DND-41 (cell line): ENCODE data around the gene PSMB10.
"Not testable (repeated sequence)": the region's sequence is repeated elsewhere in the genome, so short reads cannot be mapped to it uniquely, and the experiment has no call there.

Source experiments
- ATAC-seq: fragments of 200-7000 bp; cut with Tn5 transposase; 3 replicates; pipeline ENCODE4 v1.9.1; 2021; ENCODE audit warnings: low read depth; ENCODE audit not compliant: insufficient read depth
- DNase-seq: peaks from one replicate; pipeline ENCODE4 v3.0.0-alpha.2; 2020
- H2AFZ ChIP-seq: 2 replicates; pipeline ENCODE4 v1.6.0; 2012; ENCODE audit warnings: low read depth, low read length
- H3K27ac ChIP-seq: 2 replicates; pipeline ENCODE4 v1.5.1; 2012; ENCODE audit warnings: low read length, inconsistent platforms
- H3K27me3 ChIP-seq: fragments of 200-600 bp; sonication (generic); 2 replicates; pipeline ENCODE4 v1.6.0; 2012; ENCODE audit warnings: low read length, mild to moderate bottlenecking, inconsistent platforms; ENCODE audit not compliant: insufficient read depth, poor library complexity
- H3K36me3 ChIP-seq: 2 replicates; pipeline ENCODE4 v1.5.1; 2012; ENCODE audit warnings: low read length, inconsistent platforms; ENCODE audit not compliant: insufficient read depth
- H3K4me1 ChIP-seq: 2 replicates; pipeline ENCODE4 v1.5.1; 2012; ENCODE audit warnings: mild to moderate bottlenecking, low read length; ENCODE audit not compliant: insufficient read depth
- H3K4me2 ChIP-seq: 2 replicates; pipeline ENCODE4 v1.6.0; 2012; ENCODE audit warnings: mild to moderate bottlenecking, moderate library complexity, low read length, inconsistent platforms; ENCODE audit not compliant: insufficient read depth
- H3K4me3 ChIP-seq, 2 experiments: fragments of 200-600 bp in 1 of 2; shearing (Covaris generic) in 1 of 2; 2 replicates each; pipeline ENCODE4 v1.5.1; 2012 to 2016; ENCODE audit warnings: inconsistent platforms in 2 of 2, low read length in 2 of 2, mild to moderate bottlenecking in 2 of 2, low read depth in 1 of 2, moderate library complexity in 1 of 2
- H3K79me2 ChIP-seq: 2 replicates; pipeline ENCODE4 v1.6.0; 2012; ENCODE audit warnings: low read length, inconsistent platforms; ENCODE audit not compliant: insufficient read depth
- H3K9ac ChIP-seq: 2 replicates; pipeline ENCODE4 v1.6.0; 2012; ENCODE audit warnings: low read depth, mild to moderate bottlenecking, inconsistent platforms, low read length, moderate library complexity
- H3K9me3 ChIP-seq: 2 replicates; pipeline ENCODE4 v1.5.1; 2012; ENCODE audit warnings: low read length, moderate library complexity, mild to moderate bottlenecking, inconsistent platforms; ENCODE audit not compliant: insufficient read depth, severe bottlenecking
- H4K20me1 ChIP-seq: 2 replicates; pipeline ENCODE4 v1.6.0; 2012; ENCODE audit warnings: low read length; ENCODE audit not compliant: insufficient read depth
- EZH2 ChIP-seq: IDR thresholded peaks from 3 replicates; pipeline ENCODE4 v1.6.1; 2012; ENCODE audit warnings: borderline replicate concordance, low read depth, mild to moderate bottlenecking, moderate library complexity, low read length, inconsistent platforms; ENCODE audit not compliant: severe bottlenecking
- TF ChIP-seq, protein P1 (sequence below): IDR thresholded peaks from 2 replicates; pipeline ENCODE4 v1.5.1; 2012; ENCODE audit warnings: borderline replicate concordance, low read length, moderate library complexity, mild to moderate bottlenecking; ENCODE audit not compliant: poor library complexity, severe bottlenecking; ENCODE audit errors: extremely low read depth

PSMB10 gene

DNA sequence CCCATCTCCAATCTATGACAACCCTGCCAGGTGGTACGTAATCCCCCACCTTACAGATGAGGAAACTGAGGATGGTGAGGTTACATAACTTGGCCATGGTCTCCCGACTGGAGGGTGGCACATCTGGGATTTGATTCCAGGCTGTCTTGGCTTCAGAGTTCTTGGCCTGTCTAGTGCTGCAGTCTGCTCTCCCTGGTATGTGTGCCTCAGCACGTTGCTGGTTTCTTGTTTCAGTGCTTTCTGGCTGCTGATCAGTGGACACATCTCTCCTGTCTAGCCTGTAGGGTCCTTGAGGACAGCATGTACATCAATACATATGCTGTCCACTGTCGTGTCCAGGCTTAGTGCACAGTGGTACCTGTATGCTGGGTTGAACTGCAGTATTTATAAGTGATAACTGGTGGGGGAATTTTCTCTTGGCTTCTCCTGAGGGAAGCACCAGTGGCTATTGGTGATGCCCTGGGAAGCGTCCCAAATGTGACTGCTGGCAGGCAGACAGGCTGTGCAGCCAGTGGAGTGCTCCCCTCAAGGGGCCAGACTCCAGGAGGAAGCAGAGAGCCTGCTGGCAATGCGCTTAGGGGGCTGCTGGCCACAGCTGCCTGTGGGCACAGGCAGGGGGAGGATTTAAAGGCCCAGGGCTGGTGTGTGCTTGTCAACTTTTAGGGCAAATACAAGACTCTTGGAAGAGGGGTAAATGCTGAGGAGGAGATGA lies 19.4 kb downstream of the PSMB10 start:
- Histone ChIP-seq H3K79me2 (peaks cover 33% of the 10 kb centered on the region), H3K9me3 (no peaks in the 10 kb centered on the region), H2AFZ (no peak overlapping the region), H4K20me1 (peaks cover 38% of the 10 kb centered on the region), H3K27me3 (no peaks in the 10 kb centered on the region), H3K9ac (no peak overlapping the region), H3K4me2 (no peak overlapping the region), H3K27ac (no peak overlapping the region; the same call in 1 of the 2 replicates), H3K4me3 (no peak overlapping the region), H3K4me1 (no peaks in the 10 kb centered on the region), H3K36me3 (peaks cover 49% of the 10 kb centered on the region)
- TF ChIP-seq EZH2, result no peak
- TF ChIP-seq, protein P1, sequence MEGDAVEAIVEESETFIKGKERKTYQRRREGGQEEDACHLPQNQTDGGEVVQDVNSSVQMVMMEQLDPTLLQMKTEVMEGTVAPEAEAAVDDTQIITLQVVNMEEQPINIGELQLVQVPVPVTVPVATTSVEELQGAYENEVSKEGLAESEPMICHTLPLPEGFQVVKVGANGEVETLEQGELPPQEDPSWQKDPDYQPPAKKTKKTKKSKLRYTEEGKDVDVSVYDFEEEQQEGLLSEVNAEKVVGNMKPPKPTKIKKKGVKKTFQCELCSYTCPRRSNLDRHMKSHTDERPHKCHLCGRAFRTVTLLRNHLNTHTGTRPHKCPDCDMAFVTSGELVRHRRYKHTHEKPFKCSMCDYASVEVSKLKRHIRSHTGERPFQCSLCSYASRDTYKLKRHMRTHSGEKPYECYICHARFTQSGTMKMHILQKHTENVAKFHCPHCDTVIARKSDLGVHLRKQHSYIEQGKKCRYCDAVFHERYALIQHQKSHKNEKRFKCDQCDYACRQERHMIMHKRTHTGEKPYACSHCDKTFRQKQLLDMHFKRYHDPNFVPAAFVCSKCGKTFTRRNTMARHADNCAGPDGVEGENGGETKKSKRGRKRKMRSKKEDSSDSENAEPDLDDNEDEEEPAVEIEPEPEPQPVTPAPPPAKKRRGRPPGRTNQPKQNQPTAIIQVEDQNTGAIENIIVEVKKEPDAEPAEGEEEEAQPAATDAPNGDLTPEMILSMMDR, result no peak
- DNase-seq (no peak), ATAC-seq (no peak)

- H3K27me3 ChIP-seq, result no peaks in the 10 kb centered on the region
- DNase-seq, result no peak
These were observed 20.6 kb downstream of the PSMB10 start for GRCh38 chr16:67915831-67916723.

DNA sequence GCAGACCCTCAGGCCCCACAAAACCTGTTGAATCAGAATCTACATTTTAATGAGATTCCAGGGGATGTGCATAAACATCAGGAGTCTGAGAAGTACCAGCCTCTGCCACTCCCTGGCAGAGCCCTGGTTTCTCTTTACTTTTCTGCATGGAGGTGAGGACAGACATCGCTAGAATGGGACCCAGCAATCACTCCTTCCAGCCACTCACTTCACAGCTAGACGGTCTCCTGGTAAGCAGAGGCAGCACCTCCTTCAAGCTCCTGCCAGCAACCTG lies 21.2 kb downstream of the PSMB10 start:
- peaks cover 56% of the 10 kb centered on the region for H3K36me3 ChIP-seq
- not testable (repeated sequence) for H3K27me3 ChIP-seq, H3K9me3 ChIP-seq, DNase-seq, H3K9ac ChIP-seq, H3K4me2 ChIP-seq, H3K4me3 ChIP-seq, H2AFZ ChIP-seq, H3K4me1 ChIP-seq, ATAC-seq, H3K27ac ChIP-seq
- H4K20me1 ChIP-seq, result peaks cover 35% of the 10 kb centered on the region
- H3K79me2 ChIP-seq, result peaks cover 33% of the 10 kb centered on the region

More at GRCh38 chr16:67915831-67916723, 20.6 kb downstream of the PSMB10 start:
- H3K79me2 ChIP-seq, result peaks cover 33% of the 10 kb centered on the region
- no peak for TF ChIP-seq EZH2
- TF ChIP-seq, protein P1, result no peak
- H2AFZ ChIP-seq, result no peak overlapping the region
- no peak for ATAC-seq
- H3K36me3 ChIP-seq, result peaks cover 56% of the 10 kb centered on the region
- H3K9ac ChIP-seq, result no peak overlapping the region
- H3K4me1 ChIP-seq, result no peaks in the 10 kb centered on the region
- H4K20me1 ChIP-seq, result peaks cover 35% of the 10 kb centered on the region
- H3K4me2 ChIP-seq, result no peak overlapping the region
- H3K4me3 ChIP-seq, result no peak overlapping the region
- H3K27ac ChIP-seq, result no peak overlapping the region
- H3K9me3 ChIP-seq, result no peaks in the 10 kb centered on the region
